H9 (cell line): ENCODE measurements around the gene MIEF1. TPM values are rescaled to one million over a fixed set of nuclear protein-coding genes. Genes with fewer than 3 reads are reported as not detected.

ENCODE experiments used
- DNase-seq: peaks from one replicate; pipeline ENCODE4 v3.0.0-alpha.2; 2017
- H2AFZ ChIP-seq: one replicate; pipeline ENCODE4 v1.6.1; 2013; ENCODE audit warnings: mild to moderate bottlenecking, low read length, control low read depth, moderate library complexity
- H2AK5ac ChIP-seq: 2 replicates; pipeline ENCODE4 v1.6.1; 2013; ENCODE audit warnings: low read length, control low read depth, mixed read lengths; ENCODE audit not compliant: insufficient read length
- H2BK120ac ChIP-seq: one replicate; pipeline ENCODE4 v1.6.1; 2013; ENCODE audit warnings: low read depth, mild to moderate bottlenecking, low read length, control low read depth, inconsistent platforms; ENCODE audit not compliant: poor library complexity, severe bottlenecking
- H2BK12ac ChIP-seq: 2 replicates; pipeline ENCODE4 v1.6.1; 2013; ENCODE audit warnings: low read length, control low read depth, mixed read lengths, low read depth; ENCODE audit not compliant: insufficient read length
- H2BK15ac ChIP-seq: 2 replicates; pipeline ENCODE4 v1.6.1; 2013; ENCODE audit warnings: low read depth, low read length, control low read depth
- H2BK20ac ChIP-seq: one replicate; pipeline ENCODE4 v1.6.1; 2013; ENCODE audit warnings: low read depth, mild to moderate bottlenecking, low read length, control low read depth, inconsistent platforms; ENCODE audit not compliant: poor library complexity, severe bottlenecking
- H2BK5ac ChIP-seq: 2 replicates; pipeline ENCODE4 v1.6.1; 2013; ENCODE audit warnings: low read length, control low read depth, mixed read lengths; ENCODE audit not compliant: insufficient read length
- H3K14ac ChIP-seq: 2 replicates; pipeline ENCODE4 v1.6.1; 2013; ENCODE audit warnings: low read length, control low read depth; ENCODE audit not compliant: insufficient read depth
- H3K18ac ChIP-seq: 2 replicates; pipeline ENCODE4 v1.6.1; 2013; ENCODE audit warnings: low read depth, mild to moderate bottlenecking, mixed read lengths, low read length, control low read depth; ENCODE audit not compliant: insufficient read length
- H3K23ac ChIP-seq: 2 replicates; pipeline ENCODE4 v1.6.1; 2013; ENCODE audit warnings: low read length, control low read depth, mixed read lengths, low read depth; ENCODE audit not compliant: insufficient read length
- H3K23me2 ChIP-seq: 2 replicates; pipeline ENCODE4 v1.6.1; 2013; ENCODE audit warnings: low read depth, mild to moderate bottlenecking, mixed read lengths, low read length, control low read depth; ENCODE audit not compliant: insufficient read length, poor library complexity, severe bottlenecking
- H3K27ac ChIP-seq: 2 replicates; pipeline ENCODE4 v1.5.1; 2013; ENCODE audit warnings: low read length, control low read depth, mixed read lengths, low read depth; ENCODE audit not compliant: insufficient read length
- H3K27me3 ChIP-seq: 2 replicates; pipeline ENCODE4 v1.6.1; 2013; ENCODE audit warnings: low read length, control low read depth, inconsistent platforms; ENCODE audit not compliant: insufficient read depth
- H3K4ac ChIP-seq: 2 replicates; pipeline ENCODE4 v1.6.1; 2013; ENCODE audit warnings: low read depth, mild to moderate bottlenecking, control low read depth, inconsistent platforms, low read length, moderate library complexity
- H3K4me1 ChIP-seq: 2 replicates; pipeline ENCODE4 v1.6.1; 2013; ENCODE audit warnings: low read length, control low read depth, inconsistent platforms; ENCODE audit not compliant: insufficient read depth
- H3K4me2 ChIP-seq: 2 replicates; pipeline ENCODE4 v1.6.1; 2013; ENCODE audit warnings: low read length, control low read depth, mixed read lengths; ENCODE audit not compliant: insufficient read length, insufficient read depth
- H3K56ac ChIP-seq: 2 replicates; pipeline ENCODE4 v1.6.1; 2013; ENCODE audit warnings: low read depth, mild to moderate bottlenecking, mixed read lengths, low read length, control low read depth; ENCODE audit not compliant: insufficient read length
- H3K79me1 ChIP-seq: 2 replicates; pipeline ENCODE4 v1.6.1; 2013; ENCODE audit warnings: low read depth, mild to moderate bottlenecking, moderate library complexity, low read length, control low read depth, inconsistent platforms; ENCODE audit not compliant: insufficient read depth, poor library complexity, severe bottlenecking
- H3K79me2 ChIP-seq: 2 replicates; pipeline ENCODE4 v1.6.1; 2013; ENCODE audit warnings: low read length, control low read depth, inconsistent platforms; ENCODE audit not compliant: insufficient read depth
- H3K9ac ChIP-seq: 2 replicates; pipeline ENCODE4 v1.6.1; 2013; ENCODE audit warnings: low read length, control low read depth, mixed read lengths; ENCODE audit not compliant: insufficient read length; ENCODE audit errors: extremely low read depth
- H3K9me3 ChIP-seq: one replicate; pipeline ENCODE4 v1.6.1; 2013; ENCODE audit warnings: low read depth, low read length, inconsistent platforms; ENCODE audit not compliant: control insufficient read depth
- H3T11ph ChIP-seq: one replicate; pipeline ENCODE4 v1.6.1; 2013; ENCODE audit warnings: mild to moderate bottlenecking, low read length, control low read depth, inconsistent platforms
- H4K20me1 ChIP-seq: one replicate; pipeline ENCODE4 v1.6.1; 2013; ENCODE audit not compliant: control insufficient read depth, insufficient read length, insufficient read depth
- H4K5ac ChIP-seq: 2 replicates; pipeline ENCODE4 v1.6.1; 2013; ENCODE audit warnings: low read depth, mild to moderate bottlenecking, mixed read lengths, low read length, control low read depth; ENCODE audit not compliant: insufficient read length
- H4K8ac ChIP-seq: replicated peaks from 2 replicates; pipeline ENCODE4 v1.6.1; 2013; ENCODE audit warnings: low read length, control low read depth, mixed read lengths, low read depth; ENCODE audit not compliant: insufficient read length
- H4K91ac ChIP-seq: 2 replicates; pipeline ENCODE4 v1.6.1; 2013; ENCODE audit warnings: low read depth, mild to moderate bottlenecking, moderate library complexity, mixed read lengths, low read length, control low read depth; ENCODE audit not compliant: insufficient read length
- H3K27ac Mint-ChIP-seq, 3 experiments: 2 replicates in 2 of 3; 3 replicates in 1 of 3; pipeline ENCODE4 v1.8.0; 2020 to 2021; ENCODE audit warnings: mixed read lengths in 3 of 3, mild to moderate bottlenecking in 1 of 3, moderate library complexity in 1 of 3
- H3K27me3 Mint-ChIP-seq: 2 replicates; pipeline ENCODE4 v1.8.0; 2021; ENCODE audit warnings: low read depth, mild to moderate bottlenecking, moderate library complexity, mixed read lengths
- H3K36me3 Mint-ChIP-seq, 3 experiments: 2 replicates in 2 of 3; 3 replicates in 1 of 3; pipeline ENCODE4 v1.8.0; 2020 to 2021; ENCODE audit warnings: low read depth in 3 of 3, mixed read lengths in 3 of 3; ENCODE audit not compliant: insufficient read depth in 1 of 3
- H3K4me1 Mint-ChIP-seq, 2 experiments: 2 replicates each; pipeline ENCODE4 v1.8.0; 2020; ENCODE audit warnings: mixed read lengths in 2 of 2
- H3K4me3 Mint-ChIP-seq, 2 experiments: 2 replicates in 1 of 2; 3 replicates in 1 of 2; pipeline ENCODE4 v1.8.0; 2020 to 2021; ENCODE audit warnings: mild to moderate bottlenecking in 2 of 2, mixed read lengths in 2 of 2, moderate library complexity in 1 of 2
- H3K9me3 Mint-ChIP-seq, 2 experiments: 2 replicates in 1 of 2; 3 replicates in 1 of 2; pipeline ENCODE4 v1.8.0; 2020; ENCODE audit warnings: mild to moderate bottlenecking in 2 of 2, mixed read lengths in 2 of 2, moderate library complexity in 1 of 2
- CTCF ChIP-seq: fragments of 200-600 bp; sonication (generic); conservative IDR thresholded peaks from 3 replicates; pipeline ENCODE4 v1.8.0; 2021; ENCODE audit warnings: antibody characterized with exemption, mild to moderate bottlenecking
- WGBS: extraction: QIAGEN DNeasy Blood & Tissue Kit; methylation state at CpG from one replicate; pipeline ENCODE4 v1.1.7; 2013; ENCODE audit warnings: missing lambda C conversion rate, low lambda C conversion rate, mixed read lengths; ENCODE audit not compliant: insufficient read length; ENCODE audit errors: extremely low coverage; 5-methylcytosine and 5-hydroxymethylcytosine counted together
- total RNA-seq: library from RNA; stranded (reverse); gene quantifications from 2 replicates; pipeline ENCODE4 v1.2.1, GENCODE V29; 2021

Gene MIEF1
- total RNA-seq, 1 experiment from 2014 or later = 32.6 TPM

GRCh38 chr22:39558950-39559349 is 56.9 kb downstream of the MIEF1 start:
- no peak overlapping the region for H3T11ph ChIP-seq
- no peak overlapping the region; the same call in 1 of the 2 replicates for H3K14ac ChIP-seq
- H3K9me3 ChIP-seq = no peaks in the 10 kb centered on the region
- no peak overlapping the region for H2BK20ac ChIP-seq
- no peak overlapping the region for H4K91ac ChIP-seq
- no peak overlapping the region for H3K4me2 ChIP-seq
- no peak overlapping the region for H2AK5ac ChIP-seq
- no peak overlapping the region for H3K4ac ChIP-seq
- no peak overlapping the region for H4K8ac ChIP-seq
- peaks cover 39% of the 10 kb centered on the region for H3K27me3 Mint-ChIP-seq
- no peaks in the 10 kb centered on the region; a peak in 1 of 7 replicates for H3K36me3 Mint-ChIP-seq
- no CpG with 5 or more reads among the region's 14 CpGs for WGBS
- H3K18ac ChIP-seq = no peak overlapping the region
- H3K79me1 ChIP-seq = no peaks in the 10 kb centered on the region
- no peak overlapping the region for H4K5ac ChIP-seq
- H3K23me2 ChIP-seq = peaks cover 4% of the 10 kb centered on the region
- H2BK15ac ChIP-seq = no peak overlapping the region
- no peaks in the 10 kb centered on the region for H3K9me3 Mint-ChIP-seq
- H3K79me2 ChIP-seq = no peaks in the 10 kb centered on the region
- no peak overlapping the region for H3K23ac ChIP-seq
- H3K27me3 ChIP-seq = peaks cover 36% of the 10 kb centered on the region
- H3K56ac ChIP-seq = no peak overlapping the region
- DNase-seq = no peak
- no peak for TF ChIP-seq CTCF
- H4K20me1 ChIP-seq = no peaks in the 10 kb centered on the region
- H3K4me1 ChIP-seq = no peaks in the 10 kb centered on the region
- H3K27ac ChIP-seq = no peak overlapping the region
- H3K4me1 Mint-ChIP-seq = peaks cover 9 to 17% of the 10 kb centered on the region in 2 experiments
- no peak overlapping the region for H3K27ac Mint-ChIP-seq
- H3K9ac ChIP-seq = no peak overlapping the region
- no peak overlapping the region for H2AFZ ChIP-seq
- H2BK12ac ChIP-seq = no peak overlapping the region
- peak overlapping the region in 1 of 2 experiments; percentile 71; a peak in 3 of 5 replicates for H3K4me3 Mint-ChIP-seq
- no peak overlapping the region for H2BK5ac ChIP-seq
- no peak overlapping the region for H2BK120ac ChIP-seq
